HG03139 (cell line): Measurements from ENCODE around the gene CAPN13.

Experiments used
- ATAC-seq: cut with Tn5 transposase; IDR thresholded peaks from one replicate; pipeline ENCODE4 v1.9.1; 2021; ENCODE audit not compliant: unreplicated experiment

Gene CAPN13

GRCh38 chr2:30764021-30764800, 43.0 kb downstream of the CAPN13 start:
- ATAC-seq: no peak

- ATAC-seq: no peak
These were observed 44.0 kb downstream of the CAPN13 start for GRCh38 chr2:30763151-30763660.

- no peak for ATAC-seq
These were observed 46.0 kb downstream of the CAPN13 start for GRCh38 chr2:30761226-30761625.

GRCh38 chr2:30759481-30759880, 47.8 kb downstream of the CAPN13 start:
- ATAC-seq: no peak

- ATAC-seq: no peak
These were observed 49.0 kb downstream of the CAPN13 start for GRCh38 chr2:30758191-30758651.

GRCh38 chr2:30757749-30758148, 49.5 kb downstream of the CAPN13 start:
- ATAC-seq: no peak

- ATAC-seq: no peak
These were observed 50.3 kb downstream of the CAPN13 start for GRCh38 chr2:30756971-30757370.

GRCh38 chr2:30756051-30756719, 51.1 kb downstream of the CAPN13 start:
- no peak for ATAC-seq

GRCh38 chr2:30753630-30754029, 53.6 kb downstream of the CAPN13 start:
- ATAC-seq: no peak

- no peak for ATAC-seq
These were observed 54.4 kb downstream of the CAPN13 start for GRCh38 chr2:30752811-30753210.

GRCh38 chr2:30747206-30747605, 60.0 kb downstream of the CAPN13 start:
- no peak for ATAC-seq

- no peak for ATAC-seq
These were observed 62.4 kb downstream of the CAPN13 start for GRCh38 chr2:30744823-30745222.

GRCh38 chr2:30741576-30741975, 65.7 kb downstream of the CAPN13 start:
- ATAC-seq: no peak

GRCh38 chr2:30738141-30738911, 68.9 kb downstream of the CAPN13 start:
- no peak for ATAC-seq

- no peak for ATAC-seq
These were observed 70.0 kb downstream of the CAPN13 start for GRCh38 chr2:30737326-30737610.

- ATAC-seq: no peak
These were observed 70.6 kb downstream of the CAPN13 start for GRCh38 chr2:30736461-30737325.

GRCh38 chr2:30733876-30734520, 73.2 kb downstream of the CAPN13 start:
- ATAC-seq: no peak

- no peak for ATAC-seq
These were observed 74.4 kb downstream of the CAPN13 start for GRCh38 chr2:30732876-30733275.

- no peak for ATAC-seq
These were observed 74.9 kb downstream of the CAPN13 start for GRCh38 chr2:30732376-30732775.

- no peak for ATAC-seq
These were observed 75.5 kb downstream of the CAPN13 start for GRCh38 chr2:30731706-30732105.
